HuH-7.5 (cell line): Measurements from ENCODE around the gene PRRC2C.

Experiments
- DNase-seq: peaks from one replicate; pipeline ENCODE4 v3.0.0; 2011; ENCODE audit warnings: low spot score

The PRRC2C gene

DNA sequence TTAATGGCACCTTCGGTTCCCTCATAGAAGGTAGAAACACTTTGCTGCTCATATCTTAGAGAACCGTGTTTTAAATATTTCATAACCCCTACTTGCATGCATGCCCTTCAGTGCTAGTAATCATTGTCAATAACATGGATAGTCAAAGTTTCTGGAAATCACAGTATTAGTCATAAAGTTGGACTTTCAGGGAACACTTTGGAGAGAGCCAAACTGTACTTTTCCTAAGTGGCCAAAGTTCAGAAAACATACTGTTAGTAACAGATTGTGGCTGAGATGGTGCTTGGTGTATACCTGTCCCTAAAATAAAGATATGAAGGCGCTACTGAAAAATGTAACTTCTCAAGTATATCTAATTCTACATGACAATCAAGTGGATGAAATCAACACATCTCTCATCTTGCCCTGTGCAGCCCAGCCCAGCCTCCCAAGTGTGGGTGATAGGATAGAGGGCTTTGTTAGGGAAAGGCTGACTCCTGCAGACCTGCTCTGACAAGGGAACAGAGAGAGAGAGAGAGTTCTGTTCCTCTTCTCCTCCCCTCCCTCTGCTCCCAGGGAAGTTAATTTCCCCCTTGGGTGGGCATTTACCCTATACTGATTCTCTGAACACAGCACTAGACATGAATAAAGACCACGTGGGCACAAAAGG, 152.7 kb downstream of the PRRC2C start:
- no peak for DNase-seq

- DNase-seq = no peak
Observed at GRCh38 chr1:171640225-171640624, 154.9 kb downstream of the PRRC2C start.

- DNase-seq = no peak
Observed at GRCh38 chr1:171641076-171641864, 155.9 kb downstream of the PRRC2C start.

DNA sequence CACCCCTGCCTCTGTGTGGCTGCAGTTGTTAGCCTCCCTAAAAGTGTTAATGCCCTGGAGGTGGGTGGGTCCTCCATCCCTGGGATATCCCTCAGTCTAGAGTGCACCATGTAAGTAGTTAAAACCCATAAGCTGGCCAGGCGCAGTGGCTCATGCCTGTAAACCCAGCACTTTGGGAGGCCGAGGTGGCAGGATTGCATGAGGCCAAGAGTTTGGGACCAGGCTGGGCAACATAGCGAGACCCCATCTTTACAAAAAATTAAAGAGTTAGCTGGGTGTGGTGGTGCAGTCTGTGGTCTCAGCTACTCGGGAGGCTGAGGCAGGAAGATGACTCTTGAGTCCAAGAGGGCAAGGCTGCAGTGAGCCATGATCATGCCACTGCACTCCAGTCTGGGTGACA, 156.9 kb downstream of the PRRC2C start:
- DNase-seq = no peak
